K562 (cell line): ENCODE results near the gene HACL1. TPM values are rescaled to one million over a fixed set of nuclear protein-coding genes. Genes with fewer than 3 reads are reported as not detected.

ENCODE experiments used
- ATAC-seq: fragments of 200-7000 bp; cut with Tn5 transposase; 3 replicates; pipeline ENCODE4 v1.9.1; 2020; ENCODE audit warnings: moderate library complexity
- BruUV-seq: library from RNA; stranded (reverse); fragments of 400-500 nt; replicated peaks from 2 replicates; lab custom pipeline; 2021; lab: Mats Ljungman, UMichigan
- CTCF ChIA-PET: fragments of 300-600 bp; formaldehyde crosslinking; extraction: SDS; loops from one replicate; lab custom pipeline; 2021; ENCODE audit warnings: low intra/inter-chr PET ratio; lab: Yijun Ruan, JAX
- POLR2A ChIA-PET: fragments of 300-600, 350-650 bp; sonication (Branson Sonifier 250); formaldehyde crosslinking; extraction: SDS; loops from one replicate; lab custom pipeline; 2021; ENCODE audit warnings: antibody characterized with exemption, inconsistent platforms; lab: Yijun Ruan, JAX
- DNase-seq, 4 experiments: peaks; one replicate each; pipeline versions ENCODE4 v3.0.0 to v3.0.0-alpha.2; 2011 to 2018; ENCODE audit warnings: low spot score in 3 of 4, mixed read lengths in 3 of 4; ENCODE audit errors: extremely low read depth in 1 of 4
- FAIRE-seq: peaks from 2 replicates; lab custom pipeline; 2011; peaks lifted over from hg19 to GRCh38; lab: Jason Lieb, UNC
- H2AFZ ChIP-seq: 2 replicates; pipeline ENCODE4 v1.6.0; 2011; ENCODE audit warnings: low read depth, low read length, control low read depth, inconsistent platforms
- H3K27ac ChIP-seq: fragments of 200-600 bp; 3 replicates; pipeline ENCODE4 v1.8.0; 2011; ENCODE audit warnings: low read depth, mild to moderate bottlenecking, control low read depth, inconsistent platforms, low read length, moderate library complexity, mixed read lengths; ENCODE audit errors: extremely low read depth
- H3K27me3 ChIP-seq, 2 experiments: fragments of 300-600 bp in 1 of 2; 2 replicates in 1 of 2; 3 replicates in 1 of 2; pipeline versions ENCODE4 v1.6.0 to v1.8.0; 2011; ENCODE audit warnings: inconsistent platforms in 2 of 2, low read length in 2 of 2, mild to moderate bottlenecking in 1 of 2, mixed read lengths in 1 of 2, moderate library complexity in 1 of 2; ENCODE audit not compliant: control insufficient read depth in 2 of 2, insufficient read depth in 2 of 2
- H3K36me3 ChIP-seq: fragments of 300-600 bp; 3 replicates; pipeline ENCODE4 v1.8.0; 2011; ENCODE audit warnings: mild to moderate bottlenecking, low read length, inconsistent platforms; ENCODE audit not compliant: control insufficient read depth, insufficient read depth
- H3K4me1 ChIP-seq, 2 experiments: fragments of 200-600 bp in 1 of 2; replicated peaks in 1 of 2; 2 replicates in 1 of 2; 3 replicates in 1 of 2; pipeline versions ENCODE4 v1.5.1 to v1.8.0; 2011; ENCODE audit warnings: inconsistent platforms in 2 of 2, low read length in 2 of 2, mild to moderate bottlenecking in 1 of 2, mixed read lengths in 1 of 2, moderate library complexity in 1 of 2; ENCODE audit not compliant: control insufficient read depth in 2 of 2, insufficient read depth in 2 of 2
- H3K4me2 ChIP-seq: 2 replicates; pipeline ENCODE4 v1.6.1; 2011; ENCODE audit warnings: low read length, control low read depth, inconsistent platforms, mixed read lengths; ENCODE audit not compliant: insufficient read depth
- H3K4me3 ChIP-seq: fragments of 200-600 bp; sonication (generic), shearing (Covaris generic); 2 replicates; pipeline ENCODE4 v1.5.1; 2016; ENCODE audit warnings: control low read depth, inconsistent platforms
- H3K79me2 ChIP-seq: fragments of 200-600 bp; 3 replicates; pipeline ENCODE4 v1.8.0; 2011; ENCODE audit warnings: low read length, inconsistent platforms; ENCODE audit not compliant: control insufficient read depth, insufficient read depth
- H3K9ac ChIP-seq, 2 experiments: 2 replicates each; pipeline versions ENCODE4 v1.6.0 to v1.6.1; 2011; ENCODE audit warnings: low read depth in 2 of 2, low read length in 2 of 2, control low read depth in 1 of 2, inconsistent platforms in 1 of 2, mild to moderate bottlenecking in 1 of 2, mixed read lengths in 1 of 2; ENCODE audit not compliant: insufficient read depth in 1 of 2
- H3K9me1 ChIP-seq: one replicate; pipeline ENCODE4 v1.6.0; 2011; ENCODE audit warnings: inconsistent platforms, mild to moderate bottlenecking, low read length, moderate library complexity; ENCODE audit not compliant: control insufficient read depth, insufficient read depth
- H3K9me3 ChIP-seq: replicated peaks from 2 replicates; pipeline ENCODE4 v1.5.1; 2011; ENCODE audit warnings: low read depth, low read length, inconsistent platforms; ENCODE audit not compliant: control insufficient read depth, insufficient read depth
- H4K20me1 ChIP-seq: replicated peaks from 2 replicates; pipeline ENCODE4 v1.6.1; 2011; ENCODE audit warnings: low read length, inconsistent platforms, mixed read lengths; ENCODE audit not compliant: control insufficient read depth, insufficient read depth
- CBFA2T3 ChIP-seq: fragments of 450-650 bp; IDR thresholded peaks from 2 replicates; pipeline ENCODE4 v1.6.1; 2017
- DDX20 ChIP-seq: fragments of 450-650 bp; IDR thresholded peaks from 2 replicates; pipeline ENCODE4 v1.6.1; 2016; ENCODE audit warnings: missing genetic modification characterization, low read depth, mild to moderate bottlenecking, missing compliant biosample characterization, moderate library complexity
- ZBTB1 ChIP-seq: sonication (generic); formaldehyde crosslinking; IDR thresholded peaks from 2 replicates; pipeline ENCODE4 v1.8.1; 2023; ENCODE audit warnings: missing genetic modification reagents, low read depth, mild to moderate bottlenecking, borderline replicate concordance
- ZKSCAN3 ChIP-seq: fragments of 250-450 bp; sonication (Bioruptor Pico); IDR thresholded peaks from 2 replicates; pipeline ENCODE4 v1.4.0; 2020
- ZNF121 ChIP-seq: sonication (generic); formaldehyde crosslinking; conservative IDR thresholded peaks from 2 replicates; pipeline ENCODE4 v1.8.0; 2022; ENCODE audit warnings: missing genetic modification reagents
- ZNF133 ChIP-seq: fragments of 250-450 bp; sonication (Bioruptor Pico); IDR thresholded peaks from 2 replicates; pipeline ENCODE4 v1.4.0; 2020; ENCODE audit warnings: mild to moderate bottlenecking
- ZNF79 ChIP-seq: fragments of 250-450 bp; sonication (Bioruptor Pico); IDR thresholded peaks from 2 replicates; pipeline ENCODE4 v1.4.0; 2020; ENCODE audit warnings: low read depth, mild to moderate bottlenecking, moderate library complexity
- ZSCAN29 ChIP-seq: fragments of 450-650 bp; IDR thresholded peaks from 2 replicates; pipeline ENCODE4 v1.6.1; 2017
- WGBS: fragments of 100-300 bp; shearing (Covaris generic); methylation state at CpG from one replicate; pipeline ENCODE4 v1.1.6; 2016; ENCODE audit warnings: low coverage, mixed read lengths; ENCODE audit not compliant: insufficient coverage; ENCODE audit errors: missing lambda C conversion rate; 5-methylcytosine and 5-hydroxymethylcytosine counted together
- in situ Hi-C: fragments of 300-500 bp; cut with MboI; formaldehyde crosslinking; loops from 4 replicates; pipeline ENCODE4 v1.15.0; 2018; ENCODE audit warnings: inconsistent platforms, mixed read lengths
- intact Hi-C: fragments of 100-400 bp; cut with micrococcal nuclease; formaldehyde crosslinking; loops from 2 replicates; pipeline ENCODE4 v1.14.2; 2022
- polyA plus RNA-seq, 8 experiments: library from polyadenylated mRNA; depleted of rRNA in 4 of 8; stranded (reverse) in 5 of 8; unstranded in 3 of 8; fragments of >200 nt; fragmentation: Nextera tagmentation in 2 of 8; fragmentation: Illumina TruSeq in 1 of 8; extraction: Ambion mirVana in 2 of 8; extraction: Trizol in 1 of 8; gene quantifications; 2 replicates each; pipeline versions ENCODE4 v1.2.1 to v1.2.3, GENCODE V29; 2011 to 2014; ENCODE audit warnings: inconsistent platforms in 1 of 8, missing spikeins in 1 of 8
- total RNA-seq, 7 experiments: library from RNA; depleted of rRNA in 6 of 7; stranded (reverse); fragments of >200 nt in 6 of 7; fragmentation: Illumina TruSeq in 2 of 7; extraction: Trizol in 2 of 7; gene quantifications; 2 replicates each; pipeline versions ENCODE4 v1.2.1 to v1.2.3, GENCODE V29; 2011 to 2021; ENCODE audit warnings: low replicate concordance in 1 of 7
- TF ChIP-seq, protein P1 (sequence below), 2 experiments: IDR thresholded peaks; 2 replicates each; pipeline ENCODE4 v1.6.1; 2012; ENCODE audit warnings: improper control_type of control experiment in 2 of 2, low read depth in 2 of 2, low read length in 2 of 2, borderline replicate concordance in 1 of 2
- TF ChIP-seq, protein P2 (sequence below), 3 experiments: fragments of 200-800 bp in 1 of 3; fragments of 250-450 bp in 1 of 3; fragments of 450-650 bp in 1 of 3; sonication (Bioruptor Pico) in 1 of 3; sonication (Bioruptor generic) in 1 of 3; formaldehyde crosslinking in 1 of 3; IDR thresholded peaks; 2 replicates each; pipeline versions ENCODE4 v1.6.1 to v1.8.0; 2016 to 2022; ENCODE audit warnings: mild to moderate bottlenecking in 2 of 3, missing genetic modification characterization in 2 of 3, missing compliant biosample characterization in 1 of 3, moderate library complexity in 1 of 3

Gene HACL1
- total and polyA plus RNA-seq, 9 of the 15 experiments (the other 6 are each of a cell fraction or from before 2014, with no cell fraction given): 18.9 to 61.5 (median 30.5) TPM

DNA sequence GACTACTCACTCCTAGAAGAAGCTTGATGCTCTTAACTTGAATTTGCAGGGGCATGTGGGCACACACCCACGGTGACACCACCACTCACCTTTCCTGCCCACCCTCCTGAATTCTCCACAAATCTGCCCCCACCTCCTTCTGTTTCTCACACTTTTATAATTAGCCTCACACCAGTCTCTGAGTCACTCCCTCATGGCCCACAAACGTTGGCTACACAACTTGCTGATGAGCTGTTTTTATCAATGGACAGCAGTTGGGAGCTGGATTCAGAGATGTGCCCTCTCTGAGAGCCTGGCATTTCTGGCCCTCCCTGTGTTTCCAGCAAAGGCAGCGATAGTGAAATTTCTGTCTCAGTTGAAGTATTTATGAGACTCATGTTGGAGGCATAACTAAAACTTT is 81.2 kb downstream of the HACL1 start:
- no peak overlapping the region for H3K4me3 ChIP-seq
- peaks cover 8% of the 10 kb centered on the region; the same call in 1 of the 2 replicates for H4K20me1 ChIP-seq
- H3K27me3 ChIP-seq: peaks cover 22 to 48% of the 10 kb centered on the region in 2 experiments; a peak in 4 of 5 replicates
- H3K9me1 ChIP-seq: no peaks in the 10 kb centered on the region
- no peak overlapping the region for H3K9ac ChIP-seq
- intact Hi-C loops (no loop called here), in situ Hi-C loops (no loop called here)
- no peaks in the 10 kb centered on the region for H3K36me3 ChIP-seq
- H3K27ac ChIP-seq: no peak overlapping the region
- no peak for ATAC-seq
- H3K9me3 ChIP-seq: no peaks in the 10 kb centered on the region
- no peaks in the 10 kb centered on the region for H3K4me1 ChIP-seq
- H2AFZ ChIP-seq: no peak overlapping the region
- DNase-seq: no peak
- H3K79me2 ChIP-seq: no peaks in the 10 kb centered on the region
- FAIRE-seq: no peak
- 0% methylated on average over 3 of the region's 3 CpGs for WGBS
- ChIA-PET CTCF (no interaction called here), POLR2A (interaction anchor here (0.6 to 0.7 kb wide), 2 partner anchors 89 to 313 kb away, joined by 3 read pairs; no protein-coding TSS in a partner anchor)
- no TSS peak for BruUV-seq
- H3K4me2 ChIP-seq: no peak overlapping the region
- TF ChIP-seq CBFA2T3 (peak; percentile 25), ZBTB1 (CRISPR knock-in tag) (no peak), DDX20 (no peak)

DNA sequence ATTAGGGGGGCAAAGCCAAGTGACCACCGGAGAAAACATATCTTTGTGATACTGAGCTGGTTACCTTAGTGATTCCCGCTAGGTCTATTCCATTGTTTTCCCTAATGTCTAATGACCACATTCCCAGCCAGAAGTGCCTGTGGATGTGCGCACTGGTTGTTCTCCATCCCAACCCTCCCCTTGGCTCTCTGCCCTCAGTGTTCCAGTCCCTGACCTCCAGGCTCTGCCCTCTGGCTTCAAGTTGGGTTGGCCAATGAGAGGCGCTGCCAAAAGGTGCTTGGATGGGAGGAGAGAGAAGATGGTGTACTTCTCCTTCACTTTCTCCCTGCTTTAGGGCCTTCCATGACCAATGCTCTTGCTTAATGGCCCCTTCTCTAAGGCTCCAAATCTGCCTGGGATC is 82.3 kb downstream of the HACL1 start:
- no peaks in the 10 kb centered on the region for H3K9me3 ChIP-seq
- no peak for ATAC-seq
- no peak for DNase-seq
- H3K4me2 ChIP-seq: no peak overlapping the region
- intact Hi-C loops (no loop called here), in situ Hi-C loops (no loop called here)
- peaks cover 27 to 57% of the 10 kb centered on the region in 2 experiments for H3K27me3 ChIP-seq
- H3K9me1 ChIP-seq: no peaks in the 10 kb centered on the region
- FAIRE-seq: no peak
- 16% methylated on average over 4 of the region's 4 CpGs for WGBS
- no peaks in the 10 kb centered on the region for H3K36me3 ChIP-seq
- H3K79me2 ChIP-seq: no peaks in the 10 kb centered on the region
- peaks cover 8% of the 10 kb centered on the region; the same call in 1 of the 2 replicates for H4K20me1 ChIP-seq
- H3K4me1 ChIP-seq: no peaks in the 10 kb centered on the region
- H3K9ac ChIP-seq: no peak overlapping the region
- BruUV-seq: no TSS peak
- H2AFZ ChIP-seq: no peak overlapping the region
- CTCF ChIA-PET: no interaction called here
- POLR2A ChIA-PET: interaction anchor here (0.7 to 2.6 kb wide), 2 partner anchors 8 to 12 kb away, joined by 4 to 9 read pairs; no protein-coding TSS in a partner anchor
- TF ChIP-seq, protein P1, sequence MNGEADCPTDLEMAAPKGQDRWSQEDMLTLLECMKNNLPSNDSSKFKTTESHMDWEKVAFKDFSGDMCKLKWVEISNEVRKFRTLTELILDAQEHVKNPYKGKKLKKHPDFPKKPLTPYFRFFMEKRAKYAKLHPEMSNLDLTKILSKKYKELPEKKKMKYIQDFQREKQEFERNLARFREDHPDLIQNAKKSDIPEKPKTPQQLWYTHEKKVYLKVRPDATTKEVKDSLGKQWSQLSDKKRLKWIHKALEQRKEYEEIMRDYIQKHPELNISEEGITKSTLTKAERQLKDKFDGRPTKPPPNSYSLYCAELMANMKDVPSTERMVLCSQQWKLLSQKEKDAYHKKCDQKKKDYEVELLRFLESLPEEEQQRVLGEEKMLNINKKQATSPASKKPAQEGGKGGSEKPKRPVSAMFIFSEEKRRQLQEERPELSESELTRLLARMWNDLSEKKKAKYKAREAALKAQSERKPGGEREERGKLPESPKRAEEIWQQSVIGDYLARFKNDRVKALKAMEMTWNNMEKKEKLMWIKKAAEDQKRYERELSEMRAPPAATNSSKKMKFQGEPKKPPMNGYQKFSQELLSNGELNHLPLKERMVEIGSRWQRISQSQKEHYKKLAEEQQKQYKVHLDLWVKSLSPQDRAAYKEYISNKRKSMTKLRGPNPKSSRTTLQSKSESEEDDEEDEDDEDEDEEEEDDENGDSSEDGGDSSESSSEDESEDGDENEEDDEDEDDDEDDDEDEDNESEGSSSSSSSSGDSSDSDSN (IDR thresholded peaks at IDR 0.05; ENCODE audit: borderline replicate concordance in 1 of 2, low read depth in 2 of 2, low read length in 2 of 2): no peak
- TF ChIP-seq ZKSCAN3 (CRISPR knock-in tag) (no peak), ZNF79 (no peak), ZSCAN29 (no peak), ZNF121 (CRISPR knock-in tag) (no peak), ZNF133 (CRISPR knock-in tag) (no peak)
- TF ChIP-seq, protein P2, sequence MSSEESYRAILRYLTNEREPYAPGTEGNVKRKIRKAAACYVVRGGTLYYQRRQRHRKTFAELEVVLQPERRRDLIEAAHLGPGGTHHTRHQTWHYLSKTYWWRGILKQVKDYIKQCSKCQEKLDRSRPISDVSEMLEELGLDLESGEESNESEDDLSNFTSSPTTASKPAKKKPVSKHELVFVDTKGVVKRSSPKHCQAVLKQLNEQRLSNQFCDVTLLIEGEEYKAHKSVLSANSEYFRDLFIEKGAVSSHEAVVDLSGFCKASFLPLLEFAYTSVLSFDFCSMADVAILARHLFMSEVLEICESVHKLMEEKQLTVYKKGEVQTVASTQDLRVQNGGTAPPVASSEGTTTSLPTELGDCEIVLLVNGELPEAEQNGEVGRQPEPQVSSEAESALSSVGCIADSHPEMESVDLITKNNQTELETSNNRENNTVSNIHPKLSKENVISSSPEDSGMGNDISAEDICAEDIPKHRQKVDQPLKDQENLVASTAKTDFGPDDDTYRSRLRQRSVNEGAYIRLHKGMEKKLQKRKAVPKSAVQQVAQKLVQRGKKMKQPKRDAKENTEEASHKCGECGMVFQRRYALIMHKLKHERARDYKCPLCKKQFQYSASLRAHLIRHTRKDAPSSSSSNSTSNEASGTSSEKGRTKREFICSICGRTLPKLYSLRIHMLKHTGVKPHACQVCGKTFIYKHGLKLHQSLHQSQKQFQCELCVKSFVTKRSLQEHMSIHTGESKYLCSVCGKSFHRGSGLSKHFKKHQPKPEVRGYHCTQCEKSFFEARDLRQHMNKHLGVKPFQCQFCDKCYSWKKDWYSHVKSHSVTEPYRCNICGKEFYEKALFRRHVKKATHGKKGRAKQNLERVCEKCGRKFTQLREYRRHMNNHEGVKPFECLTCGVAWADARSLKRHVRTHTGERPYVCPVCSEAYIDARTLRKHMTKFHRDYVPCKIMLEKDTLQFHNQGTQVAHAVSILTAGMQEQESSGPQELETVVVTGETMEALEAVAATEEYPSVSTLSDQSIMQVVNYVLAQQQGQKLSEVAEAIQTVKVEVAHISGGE (CRISPR knock-in tag; IDR thresholded peaks at IDR 0.05): 0 out of 6 replicates have a peak, but pooled peaks of 1 of the 3 experiments have one; percentile 23
- H3K27ac ChIP-seq: no peak overlapping the region
- no peak overlapping the region for H3K4me3 ChIP-seq
